ENCODE results near the gene FUT2. TPM values are rescaled to one million over a fixed set of nuclear protein-coding genes. Genes with fewer than 3 reads are reported as not detected.

The FUT2 gene
- total and polyA plus RNA-seq, 2 donors from 2014 or later: 0.28 to 5.8 TPM

- Histone ChIP-seq H3K9me3 (ENCODE audit: control insufficient read depth in 2 of 3, insufficient read depth in 1 of 3, low read length in 3 of 3) (no peaks in the 10 kb centered on the region), H3K4me1 (ENCODE audit: control insufficient read depth in 2 of 3, insufficient read depth in 2 of 3, low read depth in 1 of 3, low read length in 3 of 3) (peaks cover 3 to 5% (median 3%) of the 10 kb centered on the region in 3 donors), H3K4me3 (ENCODE audit: low read length in 3 of 3) (no peak overlapping the region), H3K27ac (ENCODE audit: low read depth in 2 of 2, low read length in 2 of 2) (no peak overlapping the region), H3K9ac (ENCODE audit: low read length in 3 of 3) (no peak overlapping the region), H3K27me3 (ENCODE audit: control insufficient read depth, insufficient read depth, low read length) (no peaks in the 10 kb centered on the region), H3K36me3 (ENCODE audit: control insufficient read depth in 2 of 3, insufficient read depth in 3 of 3, low read length in 3 of 3) (no peaks in the 10 kb centered on the region)
- no peak for FAIRE-seq
- TF ChIP-seq CTCF (IDR thresholded peaks at IDR 0.05; ENCODE audit: borderline replicate concordance, extremely low read depth, insufficient read depth): no peak
- intact Hi-C loops (cut with DNase I): no loop called here
- DNase-seq: no peak
These were observed 36.0 kb upstream of the FUT2 start for GRCh38 chr19:48659768-48660167.

GRCh38 chr19:48660852-48661710 lies 34.7 kb upstream of the FUT2 start:
- H3K4me3 ChIP-seq (ENCODE audit: low read length in 3 of 3): peak overlapping the region in 1 of 3 donors; percentile 35

GRCh38 chr19:48661711-48662090 lies 34.1 kb upstream of the FUT2 start:
- intact Hi-C loops (cut with DNase I): no loop called here
- no peaks in the 10 kb centered on the region for H3K36me3 ChIP-seq (ENCODE audit: control insufficient read depth in 2 of 3, insufficient read depth in 3 of 3, low read length in 3 of 3)
- no peak for TF ChIP-seq CTCF (IDR thresholded peaks at IDR 0.05; ENCODE audit: borderline replicate concordance, extremely low read depth, insufficient read depth)
- H3K9me3 ChIP-seq (ENCODE audit: control insufficient read depth in 2 of 3, insufficient read depth in 1 of 3, low read length in 3 of 3): no peaks in the 10 kb centered on the region
- no peak overlapping the region for H3K9ac ChIP-seq (ENCODE audit: low read length in 3 of 3)
- DNase-seq: no peak
- FAIRE-seq: no peak
- no peaks in the 10 kb centered on the region for H3K27me3 ChIP-seq (ENCODE audit: control insufficient read depth, insufficient read depth, low read length)
- H3K4me3 ChIP-seq (ENCODE audit: low read length in 3 of 3): no peak overlapping the region
- H3K4me1 ChIP-seq (ENCODE audit: control insufficient read depth in 2 of 3, insufficient read depth in 2 of 3, low read depth in 1 of 3, low read length in 3 of 3): peaks cover 3 to 5% (median 3%) of the 10 kb centered on the region in 3 donors
- no peak overlapping the region for H3K27ac ChIP-seq (ENCODE audit: low read depth in 2 of 2, low read length in 2 of 2)

More at GRCh38 chr19:48660852-48661710, 34.7 kb upstream of the FUT2 start:
- Histone ChIP-seq H3K9ac (ENCODE audit: low read length in 3 of 3) (peak overlapping the region in 1 of 3 donors; percentile 55), H3K4me1 (ENCODE audit: control insufficient read depth in 2 of 3, insufficient read depth in 2 of 3, low read depth in 1 of 3, low read length in 3 of 3) (peaks cover 3 to 5% (median 3%) of the 10 kb centered on the region in 3 donors), H3K27me3 (ENCODE audit: control insufficient read depth, insufficient read depth, low read length) (no peaks in the 10 kb centered on the region), H3K27ac (ENCODE audit: low read depth in 2 of 2, low read length in 2 of 2) (peak overlapping the region; percentile 43 to 68), H3K36me3 (ENCODE audit: control insufficient read depth in 2 of 3, insufficient read depth in 3 of 3, low read length in 3 of 3) (no peaks in the 10 kb centered on the region), H3K9me3 (ENCODE audit: control insufficient read depth in 2 of 3, insufficient read depth in 1 of 3, low read length in 3 of 3) (no peaks in the 10 kb centered on the region)
- DNase-seq (peak; percentile 66 to 96 (median 84)), FAIRE-seq (peak; percentile 87)
- no peak for TF ChIP-seq CTCF (IDR thresholded peaks at IDR 0.05; ENCODE audit: borderline replicate concordance, extremely low read depth, insufficient read depth)
- intact Hi-C loops (cut with DNase I): no loop called here
